CD1c-positive myeloid dendritic cell (primary cell): Measurements from ENCODE around the gene FBLIM1.
A peak's percentile ranks its signal among the peaks of the same experiment; 100 is the strongest.

Source experiments
- DNase-seq: peaks from one replicate; pipeline ENCODE4 v3.0.0-alpha.2; 2016; ENCODE audit errors: extremely low spot score

The FBLIM1 gene

GRCh38 chr1:15748690-15749398, 9.8 kb upstream of the FBLIM1 start:
- DNase-seq: no peak

GRCh38 chr1:15749399-15750291, 8.9 kb upstream of the FBLIM1 start:
- DNase-seq: no peak

- no peak for DNase-seq
These were observed 7.7 kb upstream of the FBLIM1 start for GRCh38 chr1:15750924-15751323.

DNA sequence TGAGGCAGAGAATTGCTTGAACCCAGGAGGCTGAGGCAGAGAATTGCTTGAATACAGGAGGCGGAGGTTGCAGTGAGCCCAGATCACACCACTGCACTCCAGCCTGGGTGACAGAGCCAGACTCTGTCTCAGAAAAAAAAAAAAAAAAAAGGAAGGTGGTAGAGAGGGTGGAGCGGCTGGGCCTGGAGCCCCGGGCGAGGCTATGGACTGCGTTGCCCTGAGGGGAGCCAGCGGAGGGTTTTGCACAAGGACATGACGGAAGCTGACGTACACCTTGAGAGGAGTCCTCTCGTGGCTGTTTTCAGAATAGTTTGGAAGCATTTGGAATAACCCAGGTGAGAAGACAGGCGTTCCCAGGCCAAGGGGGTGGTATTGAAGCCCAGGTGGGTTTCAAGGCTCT, 6.9 kb upstream of the FBLIM1 start:
- DNase-seq: no peak

DNA sequence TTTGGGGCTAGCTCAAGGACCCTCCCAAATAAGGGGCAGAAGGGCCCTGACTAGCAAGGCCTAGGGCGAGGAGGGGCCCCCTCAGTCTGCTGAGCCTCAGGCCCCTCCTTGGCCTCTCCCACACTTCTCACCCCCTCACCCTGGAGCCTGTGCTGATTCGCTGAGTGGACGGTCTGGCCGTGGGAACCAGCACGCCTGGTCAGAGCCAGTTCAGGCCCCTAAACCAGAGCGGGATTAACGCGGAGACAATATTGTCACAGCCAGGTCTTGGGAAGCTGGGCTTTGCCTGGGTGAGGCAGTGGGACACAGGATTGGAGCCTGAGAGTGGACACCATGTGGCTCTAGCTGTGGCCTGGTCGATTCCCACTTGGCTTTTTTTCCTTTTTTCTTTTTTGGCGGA, 4.8 kb upstream of the FBLIM1 start:
- DNase-seq: no peak

- DNase-seq: no peak
These were observed 3.5 kb upstream of the FBLIM1 start for GRCh38 chr1:15755021-15755645.

DNA sequence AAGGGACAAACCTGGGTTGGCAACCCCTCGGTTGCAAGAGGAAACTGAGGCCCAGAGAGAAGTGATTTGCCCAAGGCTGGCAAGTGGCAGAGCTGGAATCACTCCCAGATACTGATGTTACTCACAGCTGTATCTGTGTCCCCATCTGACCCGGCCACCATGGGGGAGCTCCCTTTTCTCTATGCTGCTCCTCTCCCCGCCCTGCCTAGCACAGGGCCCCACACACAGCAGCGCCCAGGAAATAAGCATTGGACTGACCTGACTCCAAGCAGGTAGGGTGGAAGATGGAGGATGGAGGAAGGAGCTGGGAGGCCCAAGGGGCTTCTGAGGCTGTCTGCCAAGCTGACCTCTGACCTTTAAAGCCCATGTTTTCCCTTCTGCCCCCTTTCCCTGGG, 3.0 kb upstream of the FBLIM1 start:
- no peak for DNase-seq

DNA sequence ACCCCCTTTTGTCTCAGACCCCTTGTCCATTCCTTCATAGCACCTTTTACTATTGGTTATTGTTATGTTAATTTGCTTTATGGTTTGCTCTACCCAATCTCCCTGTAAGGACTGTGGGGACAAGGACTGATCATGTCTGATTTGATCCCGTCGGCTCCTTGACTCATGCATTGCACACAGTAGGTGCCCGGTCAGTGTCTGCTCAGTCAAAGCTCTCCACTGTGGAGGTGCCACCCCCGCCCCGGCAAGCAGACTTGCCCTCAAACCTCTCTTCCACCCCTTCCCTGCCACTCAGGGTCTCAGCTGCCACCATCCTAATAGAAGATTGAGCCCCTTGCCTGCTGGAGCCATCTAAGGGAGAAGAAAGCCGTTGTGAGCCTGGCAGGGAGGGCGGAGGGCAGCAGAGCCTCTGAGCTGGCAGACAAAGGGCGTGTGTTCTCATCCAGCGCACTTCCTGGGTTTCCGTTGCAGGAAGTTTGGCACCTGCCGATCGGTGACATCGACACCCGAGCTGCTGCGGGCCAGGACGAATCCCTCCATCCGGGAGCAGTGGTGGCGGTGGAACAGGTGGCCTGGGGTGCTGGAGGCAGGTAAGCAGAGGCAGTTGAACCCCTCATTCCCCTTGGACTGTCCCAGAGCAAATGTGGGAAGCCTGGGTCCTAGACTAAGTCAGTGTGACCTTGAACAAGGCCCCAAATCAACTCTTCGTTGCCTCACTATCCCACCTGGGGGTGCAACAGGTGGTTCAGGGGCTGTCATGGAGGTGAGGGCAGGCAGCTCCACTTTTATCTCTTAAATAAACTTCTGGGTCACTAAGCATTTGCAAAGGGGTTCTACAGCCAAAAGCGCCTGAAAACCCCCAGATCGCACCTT, 2.2 kb upstream of the FBLIM1 start:
- DNase-seq: peak; percentile 3

DNA sequence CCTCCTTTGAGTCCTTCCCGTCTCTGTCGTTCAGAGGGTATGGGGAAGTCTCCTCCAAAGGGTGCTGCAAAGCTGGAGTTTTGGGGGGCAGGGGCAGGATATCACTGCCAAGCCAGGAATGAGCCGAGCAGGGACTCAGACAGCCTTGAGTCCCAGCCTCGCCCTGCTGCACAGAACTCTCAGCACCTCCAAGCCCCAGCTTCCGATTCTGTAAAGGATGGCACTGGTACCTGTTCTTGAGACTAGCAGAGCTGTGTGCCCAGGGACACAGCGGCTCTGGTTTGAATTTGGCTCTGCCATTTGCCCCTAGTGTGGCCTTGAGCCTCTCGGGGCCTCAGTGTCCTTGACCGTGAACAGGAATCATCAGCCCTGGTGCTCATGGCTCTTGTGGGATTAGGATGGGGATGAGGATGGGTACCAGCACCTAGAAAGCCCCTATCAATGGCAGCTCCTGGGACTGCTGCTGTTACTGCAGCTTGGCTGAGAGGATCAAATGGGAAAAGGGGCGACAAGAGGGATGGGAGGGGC, 1.5 kb upstream of the FBLIM1 start:
- DNase-seq: no peak

- no peak for DNase-seq
These were observed 836 bp upstream of the FBLIM1 start for GRCh38 chr1:15757575-15758342.

DNA sequence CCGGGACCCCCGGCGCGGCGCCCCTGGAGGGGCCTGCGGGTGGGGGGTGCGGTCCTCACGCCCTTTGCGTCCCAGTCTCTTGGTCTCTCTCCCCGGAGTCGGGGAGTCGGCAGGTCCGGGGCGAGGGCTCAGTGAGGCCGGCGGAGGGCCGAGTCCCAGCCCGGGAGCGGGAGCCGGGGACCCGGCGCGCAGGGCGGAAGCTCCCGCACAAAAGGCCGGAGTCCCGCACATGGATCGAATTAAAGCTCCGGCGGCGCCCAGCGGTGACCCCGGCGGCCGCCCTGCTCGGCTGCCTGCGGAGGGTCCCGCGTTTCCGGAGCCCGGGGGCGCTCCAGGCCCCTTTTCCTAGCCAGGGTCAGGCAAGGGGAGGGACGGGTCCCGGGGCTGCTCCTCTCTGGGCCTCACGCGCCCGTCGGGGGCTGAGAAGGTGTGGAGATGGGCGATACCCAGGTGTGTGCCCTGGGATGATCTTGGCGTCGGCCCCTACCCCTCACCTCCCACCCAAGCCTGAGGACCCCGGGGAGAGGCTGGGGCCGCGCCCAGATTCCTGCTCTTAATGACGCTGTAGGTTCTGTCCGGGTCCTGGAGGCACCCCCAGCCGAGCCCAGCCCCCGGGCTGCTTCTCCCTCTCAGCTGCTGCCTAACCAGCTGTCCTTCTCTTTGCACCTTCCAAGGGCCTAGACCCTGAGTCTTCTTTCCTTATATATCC, 512 bp downstream of the FBLIM1 start:
- no peak for DNase-seq

- DNase-seq: no peak
These were observed 2.1 kb downstream of the FBLIM1 start for GRCh38 chr1:15760520-15761211.

DNA sequence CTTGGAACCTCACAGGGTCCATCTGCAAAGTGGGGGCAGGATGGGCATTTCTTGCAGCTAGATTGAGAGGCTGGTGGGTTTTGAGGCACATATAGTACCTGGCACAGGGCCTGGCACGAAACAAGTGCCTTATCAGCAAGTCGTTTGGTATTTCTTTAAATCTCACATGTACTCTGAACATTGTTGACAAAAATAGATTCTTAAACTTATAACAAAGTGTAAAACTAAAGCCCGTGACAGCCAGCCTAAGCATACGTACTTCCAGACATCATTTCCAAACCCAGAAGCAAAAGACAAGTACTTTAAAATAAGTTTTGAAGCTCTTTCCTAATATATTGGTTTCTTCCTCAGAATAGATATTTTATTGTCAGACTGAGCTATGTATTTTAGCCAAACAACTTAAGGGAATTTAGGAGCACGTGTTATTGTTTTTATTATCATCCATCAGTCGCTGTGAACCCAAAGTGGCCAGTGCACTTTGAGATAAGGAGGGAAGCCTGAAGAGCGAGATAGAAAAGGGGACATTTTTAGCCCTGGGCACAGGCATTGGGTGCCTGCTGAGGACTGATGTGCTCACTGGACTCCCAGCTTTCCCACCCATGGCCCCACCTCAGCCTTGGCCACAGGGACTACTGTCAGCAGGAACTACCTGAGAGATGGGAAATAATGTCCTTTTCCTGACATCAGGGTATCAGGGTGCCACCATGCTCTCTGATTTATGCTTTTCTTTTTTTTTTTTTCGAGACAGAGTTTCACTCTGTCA, 3.0 kb downstream of the FBLIM1 start:
- no peak for DNase-seq

GRCh38 chr1:15762546-15762945, 4.0 kb downstream of the FBLIM1 start:
- DNase-seq: no peak

DNA sequence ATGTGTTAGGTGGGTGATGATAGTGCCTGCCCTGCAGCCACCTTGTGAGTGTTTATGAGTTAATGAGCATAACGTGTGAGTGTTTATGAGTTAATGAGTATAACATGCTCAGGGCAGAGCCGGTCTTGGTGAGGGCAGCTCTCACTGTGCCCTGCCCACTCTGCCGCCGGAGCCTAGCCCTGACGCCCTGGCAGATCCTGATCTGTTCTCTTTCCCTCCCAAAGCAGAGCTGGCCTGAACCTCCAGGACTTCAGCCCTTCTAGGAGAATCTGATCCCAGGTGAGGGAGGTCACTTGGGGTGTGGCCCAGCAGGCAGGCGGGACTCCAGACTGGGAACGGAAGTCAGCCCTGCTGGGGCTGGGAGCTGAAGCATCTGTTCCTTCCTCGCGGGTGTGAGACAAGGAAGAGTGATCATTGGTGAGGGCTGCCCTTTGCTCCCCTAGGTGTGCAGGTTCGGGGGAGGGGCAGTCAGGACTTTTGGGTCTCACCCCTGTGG, 5.7 kb downstream of the FBLIM1 start:
- DNase-seq: no peak

- no peak for DNase-seq
These were observed 6.3 kb downstream of the FBLIM1 start for GRCh38 chr1:15764890-15765289.

DNA sequence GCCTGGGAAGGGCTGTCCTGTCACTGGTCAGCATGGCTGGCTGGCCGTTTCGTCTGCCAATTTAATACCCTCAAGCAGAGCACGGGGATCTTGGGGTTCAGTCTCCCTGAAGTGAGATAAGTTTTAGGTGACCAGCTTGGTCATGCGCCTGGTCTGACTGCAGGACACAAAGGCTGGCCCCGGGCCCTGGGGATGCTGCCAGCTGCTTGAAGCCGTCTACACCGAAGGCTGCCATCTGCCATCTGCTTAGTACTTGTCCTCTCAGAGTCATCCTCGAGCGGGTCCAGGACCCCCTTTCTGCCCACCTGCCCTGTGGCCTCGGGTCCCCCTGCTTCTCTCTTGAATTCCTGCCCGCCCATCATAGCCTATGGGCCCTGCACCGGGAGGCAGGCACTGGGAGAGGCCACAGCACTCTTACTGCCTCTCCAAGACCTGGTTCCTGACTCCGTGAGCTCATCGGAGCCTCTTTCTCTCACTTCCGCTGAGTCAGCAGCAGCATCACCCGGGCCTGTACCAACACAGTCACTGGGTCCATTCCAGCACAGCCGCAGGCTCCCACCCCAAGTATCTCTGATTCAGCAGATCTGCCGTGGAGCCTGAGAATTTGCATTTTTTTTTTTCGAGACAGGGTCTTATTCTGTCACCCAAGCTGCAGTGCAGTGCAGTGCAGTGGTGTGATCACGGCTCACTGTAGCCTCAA, 7.0 kb downstream of the FBLIM1 start:
- DNase-seq: no peak

GRCh38 chr1:15767941-15768340, 9.3 kb downstream of the FBLIM1 start:
- DNase-seq: no peak
